Measurements from ENCODE around the gene DLEC1.

GRCh38 chr3:37999836-38000235, 39.2 kb upstream of the DLEC1 start:
- TF ChIP-seq CTCF (IDR thresholded peaks at IDR 0.05) (no peak), POLR2AphosphoS5 (IDR thresholded peaks at IDR 0.05; ENCODE audit: low read depth, low read length) (no peak), SIN3A (IDR thresholded peaks at IDR 0.05; ENCODE audit: borderline replicate concordance, insufficient read depth, low read depth, low read length) (no peak)
- TF ChIP-seq, protein P1, sequence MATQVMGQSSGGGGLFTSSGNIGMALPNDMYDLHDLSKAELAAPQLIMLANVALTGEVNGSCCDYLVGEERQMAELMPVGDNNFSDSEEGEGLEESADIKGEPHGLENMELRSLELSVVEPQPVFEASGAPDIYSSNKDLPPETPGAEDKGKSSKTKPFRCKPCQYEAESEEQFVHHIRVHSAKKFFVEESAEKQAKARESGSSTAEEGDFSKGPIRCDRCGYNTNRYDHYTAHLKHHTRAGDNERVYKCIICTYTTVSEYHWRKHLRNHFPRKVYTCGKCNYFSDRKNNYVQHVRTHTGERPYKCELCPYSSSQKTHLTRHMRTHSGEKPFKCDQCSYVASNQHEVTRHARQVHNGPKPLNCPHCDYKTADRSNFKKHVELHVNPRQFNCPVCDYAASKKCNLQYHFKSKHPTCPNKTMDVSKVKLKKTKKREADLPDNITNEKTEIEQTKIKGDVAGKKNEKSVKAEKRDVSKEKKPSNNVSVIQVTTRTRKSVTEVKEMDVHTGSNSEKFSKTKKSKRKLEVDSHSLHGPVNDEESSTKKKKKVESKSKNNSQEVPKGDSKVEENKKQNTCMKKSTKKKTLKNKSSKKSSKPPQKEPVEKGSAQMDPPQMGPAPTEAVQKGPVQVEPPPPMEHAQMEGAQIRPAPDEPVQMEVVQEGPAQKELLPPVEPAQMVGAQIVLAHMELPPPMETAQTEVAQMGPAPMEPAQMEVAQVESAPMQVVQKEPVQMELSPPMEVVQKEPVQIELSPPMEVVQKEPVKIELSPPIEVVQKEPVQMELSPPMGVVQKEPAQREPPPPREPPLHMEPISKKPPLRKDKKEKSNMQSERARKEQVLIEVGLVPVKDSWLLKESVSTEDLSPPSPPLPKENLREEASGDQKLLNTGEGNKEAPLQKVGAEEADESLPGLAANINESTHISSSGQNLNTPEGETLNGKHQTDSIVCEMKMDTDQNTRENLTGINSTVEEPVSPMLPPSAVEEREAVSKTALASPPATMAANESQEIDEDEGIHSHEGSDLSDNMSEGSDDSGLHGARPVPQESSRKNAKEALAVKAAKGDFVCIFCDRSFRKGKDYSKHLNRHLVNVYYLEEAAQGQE (IDR thresholded peaks at IDR 0.05; ENCODE audit: insufficient read depth in 1 of 2, low read depth in 2 of 2, low read length in 1 of 2), result no peak
